GM12878 (cell line): ENCODE measurements around the gene GAGE13. TPM values are rescaled to one million over a fixed set of nuclear protein-coding genes. Genes with fewer than 3 reads are reported as not detected.

Source experiments
- ATAC-seq: fragments of 200-7000 bp; cut with Tn5 transposase; 3 replicates; pipeline ENCODE4 v1.9.1; 2020; ENCODE audit warnings: mild to moderate bottlenecking, moderate library complexity
- BruUV-seq: library from RNA; stranded (reverse); fragments of 400-500 nt; replicated peaks from 2 replicates; lab custom pipeline; 2021; lab: Mats Ljungman, UMichigan
- CTCF ChIA-PET: fragments of 300-600 bp; sonication (Branson Sonifier 250); formaldehyde crosslinking; extraction: SDS; loops from one replicate; lab custom pipeline; 2021; ENCODE audit warnings: inconsistent platforms; lab: Yijun Ruan, JAX
- POLR2A ChIA-PET: fragments of 350-600 bp; formaldehyde crosslinking; extraction: SDS; loops from one replicate; lab custom pipeline; 2021; ENCODE audit warnings: inconsistent platforms; lab: Charles Lee
- RAD21 ChIA-PET: fragments of 300-600 bp; sonication (Branson Sonifier 250); formaldehyde crosslinking; loops from one replicate; lab custom pipeline; 2023; ENCODE audit warnings: antibody characterized with exemption; ENCODE audit not compliant: unreplicated experiment; lab: Charles Lee
- SMC1A ChIA-PET: fragments of 300-600 bp; sonication (Branson Sonifier 250); formaldehyde crosslinking; loops from one replicate; lab custom pipeline; 2023; ENCODE audit not compliant: unreplicated experiment, uncharacterized antibody; lab: Charles Lee
- DNase-seq: peaks from one replicate; pipeline ENCODE4 v3.0.0-alpha.2; 2011; ENCODE audit warnings: low read depth, low spot score
- FAIRE-seq: peaks from 3 replicates; lab custom pipeline; 2011; peaks lifted over from hg19 to GRCh38; lab: Jason Lieb, UNC
- H2AFZ ChIP-seq: 2 replicates; pipeline ENCODE4 v1.6.0; 2011; ENCODE audit warnings: low read depth, low read length, control low read depth; ENCODE audit not compliant: control insufficient read depth
- H3K27ac ChIP-seq: 2 replicates; pipeline ENCODE4 v1.5.1; 2011; ENCODE audit warnings: control low read depth; ENCODE audit not compliant: control insufficient read depth, insufficient read depth
- H3K27me3 ChIP-seq, 2 experiments: replicated peaks in 1 of 2; 2 replicates each; pipeline versions ENCODE4 v1.6.0 to v1.6.1; 2011; ENCODE audit warnings: low read length in 1 of 2; ENCODE audit not compliant: control insufficient read depth in 2 of 2, insufficient read depth in 2 of 2
- H3K36me3 ChIP-seq, 2 experiments: 2 replicates each; pipeline ENCODE4 v1.5.1; 2011; ENCODE audit warnings: low read length in 1 of 2; ENCODE audit not compliant: control insufficient read depth in 2 of 2, insufficient read depth in 2 of 2
- H3K4me1 ChIP-seq: 2 replicates; pipeline ENCODE4 v1.6.1; 2011; ENCODE audit warnings: mild to moderate bottlenecking, low read length, moderate library complexity, mixed read lengths; ENCODE audit not compliant: control insufficient read depth, insufficient read depth
- H3K4me2 ChIP-seq: 2 replicates; pipeline ENCODE4 v1.6.0; 2011; ENCODE audit warnings: control low read depth; ENCODE audit not compliant: control insufficient read depth, insufficient read depth
- H3K4me3 ChIP-seq: fragments of 200-600 bp; sonication (generic); 2 replicates; pipeline ENCODE4 v1.5.1; 2016
- H3K79me2 ChIP-seq: 2 replicates; pipeline ENCODE4 v1.6.0; 2011; ENCODE audit warnings: low read length; ENCODE audit not compliant: control insufficient read depth, insufficient read depth
- H3K9ac ChIP-seq: 2 replicates; pipeline ENCODE4 v1.8.0; 2011; ENCODE audit warnings: low read length, control low read depth, mixed read lengths; ENCODE audit not compliant: control insufficient read depth, insufficient read depth
- H3K9me3 ChIP-seq: replicated peaks from 3 replicates; pipeline ENCODE4 v1.5.1; 2011; ENCODE audit warnings: mild to moderate bottlenecking, low read length; ENCODE audit not compliant: control insufficient read depth, insufficient read depth
- H4K20me1 ChIP-seq: 2 replicates; pipeline ENCODE4 v1.6.0; 2011; ENCODE audit not compliant: control insufficient read depth, insufficient read depth
- BCLAF1 ChIP-seq: fragments of 450-650 bp; IDR thresholded peaks from 2 replicates; pipeline ENCODE4 v1.6.1; 2017; ENCODE audit warnings: antibody characterized with exemption, mild to moderate bottlenecking, moderate library complexity
- CHD4 ChIP-seq: fragments of 200-600 bp; sonication (generic); IDR thresholded peaks from 2 replicates; pipeline ENCODE4 v1.6.1; 2016; ENCODE audit warnings: mild to moderate bottlenecking
- EGR1 ChIP-seq, 2 experiments: IDR thresholded peaks; 1 replicate in 1 of 2; 2 replicates in 1 of 2; pipeline ENCODE4 v1.6.1; 2011 to 2012; ENCODE audit warnings: low read depth in 2 of 2, low read length in 2 of 2, borderline replicate concordance in 1 of 2, mild to moderate bottlenecking in 1 of 2, moderate library complexity in 1 of 2
- IRF4 ChIP-seq: IDR thresholded peaks from 2 replicates; pipeline ENCODE4 v1.6.1; 2011; ENCODE audit warnings: low read depth, low read length
- JUND ChIP-seq: IDR thresholded peaks from 2 replicates; pipeline ENCODE4 v1.6.1; 2012; ENCODE audit warnings: low read depth, mild to moderate bottlenecking, low read length, improper control_type of control experiment, moderate library complexity
- NR2C2 ChIP-seq: IDR thresholded peaks from 2 replicates; pipeline ENCODE4 v1.6.1; 2011; ENCODE audit warnings: borderline replicate concordance, low read depth; ENCODE audit not compliant: control insufficient read depth, insufficient read length
- PKNOX1 ChIP-seq: fragments of 450-650 bp; IDR thresholded peaks from 2 replicates; pipeline ENCODE4 v1.6.1; 2016; ENCODE audit warnings: mild to moderate bottlenecking
- RAD51 ChIP-seq: fragments of 450-650 bp; IDR thresholded peaks from 2 replicates; pipeline ENCODE4 v1.6.1; 2016; ENCODE audit warnings: moderate library complexity, mild to moderate bottlenecking, inconsistent platforms
- SP1 ChIP-seq: IDR thresholded peaks from one replicate; pipeline ENCODE4 v1.6.1; 2011; ENCODE audit warnings: low read depth, low read length
- TARDBP ChIP-seq: IDR thresholded peaks from 2 replicates; pipeline ENCODE4 v1.6.1; 2016; ENCODE audit warnings: borderline replicate concordance
- YBX1 ChIP-seq: fragments of 450-650 bp; IDR thresholded peaks from 2 replicates; pipeline ENCODE4 v1.6.1; 2016; ENCODE audit warnings: antibody characterized with exemption
- ZNF592 ChIP-seq: fragments of 450-650 bp; IDR thresholded peaks from 2 replicates; pipeline ENCODE4 v1.6.1; 2017; ENCODE audit warnings: mild to moderate bottlenecking, moderate library complexity
- ZNF687 ChIP-seq: fragments of 450-650 bp; IDR thresholded peaks from 2 replicates; pipeline ENCODE4 v1.6.1; 2017; ENCODE audit warnings: mild to moderate bottlenecking, moderate library complexity
- WGBS: methylation state at CpG from one replicate; pipeline ENCODE4 v1.1.6; 2016; ENCODE audit warnings: low lambda C conversion rate; ENCODE audit not compliant: insufficient replicate concordance, insufficient coverage; ENCODE audit errors: missing lambda C conversion rate; 5-methylcytosine and 5-hydroxymethylcytosine counted together
- in situ Hi-C: fragments of 300-500 bp; cut with MboI; formaldehyde crosslinking; loops from 9 replicates; pipeline ENCODE4 v1.14.3; 2018; ENCODE audit warnings: mixed read lengths
- intact Hi-C: fragments of 100-400 bp; cut with micrococcal nuclease; formaldehyde crosslinking; loops from one replicate; pipeline ENCODE4 v1.14.2; 2022; ENCODE audit not compliant: unreplicated experiment
- polyA plus RNA-seq, 11 experiments: library from polyadenylated mRNA; depleted of rRNA in 4 of 11; unstranded in 6 of 11; stranded (reverse) in 5 of 11; fragments of >200 nt; fragmentation: Nextera tagmentation in 4 of 11; fragmentation: Illumina TruSeq in 1 of 11; extraction: Ambion mirVana in 4 of 11; extraction: Trizol in 1 of 11; gene quantifications; 1 replicate in 1 of 11; 2 replicates in 10 of 11; pipeline versions ENCODE4 v1.2.1 to v1.2.3, GENCODE V29; 2011 to 2016; ENCODE audit warnings: inconsistent platforms in 2 of 11, missing spikeins in 2 of 11, low read depth in 1 of 11
- total RNA-seq, 4 experiments: library from RNA; depleted of rRNA in 3 of 4; stranded (reverse); fragments of >200 nt in 3 of 4; fragmentation: Illumina TruSeq in 1 of 4; extraction: Trizol in 1 of 4; gene quantifications; 2 replicates each; pipeline versions ENCODE4 v1.2.1 to v1.2.3, GENCODE V29; 2013 to 2021

The GAGE13 gene
- total and polyA plus RNA-seq, 10 of the 15 experiments (the other 5 are each of a cell fraction or from before 2014, with no cell fraction given): not detected

GRCh38 chrX:49316085-49316484 is 15.3 kb upstream of the GAGE13 start:
- Histone ChIP-seq H3K79me2 (no peaks in the 10 kb centered on the region), H3K4me1 (no peaks in the 10 kb centered on the region), H3K9ac (no peak overlapping the region), H3K36me3 (no peaks in the 10 kb centered on the region), H3K27me3 (no peaks in the 10 kb centered on the region), H3K9me3 (no peaks in the 10 kb centered on the region), H4K20me1 (no peaks in the 10 kb centered on the region), H3K4me2 (no peak overlapping the region), H3K27ac (no peak overlapping the region), H2AFZ (no peak overlapping the region), H3K4me3 (no peak overlapping the region)
- no TSS peak for BruUV-seq
- ATAC-seq (no peak), DNase-seq (no peak), FAIRE-seq (no peak)
- WGBS: 13% methylated on average over 4 of the region's 4 CpGs
- ChIA-PET RAD21 (no interaction called here), POLR2A (no interaction called here), SMC1A (no interaction called here), CTCF (no interaction called here)
- intact Hi-C loops: no loop called here
- in situ Hi-C loops: no loop called here
- TF ChIP-seq YBX1 (no peak), IRF4 (no peak), NR2C2 (no peak), CHD4 (no peak), TARDBP (no peak), PKNOX1 (no peak), RAD51 (no peak), EGR1 (IDR thresholded peaks at IDR 0.05; ENCODE audit: borderline replicate concordance in 1 of 2, low read depth in 2 of 2, low read length in 2 of 2) (no peak), ZNF687 (no peak), BCLAF1 (no peak), JUND (no peak), ZNF592 (no peak), SP1 (no peak)
